Head of caudate nucleus (tissue), 42 donors: ENCODE results near the gene TRAK1.

Source experiments
- DNase-seq, 42 donors: peaks; one replicate each; pipeline versions ENCODE4 v3.0.0 to v3.0.0-alpha.2; 2020 to 2021; ENCODE audit warnings: mixed read lengths in 7 of 42
- intact Hi-C: fragments of 100-400 bp; cut with DNase I; formaldehyde crosslinking; loops from one replicate; pipeline ENCODE4 v1.15.0; 2022

Gene TRAK1

DNA sequence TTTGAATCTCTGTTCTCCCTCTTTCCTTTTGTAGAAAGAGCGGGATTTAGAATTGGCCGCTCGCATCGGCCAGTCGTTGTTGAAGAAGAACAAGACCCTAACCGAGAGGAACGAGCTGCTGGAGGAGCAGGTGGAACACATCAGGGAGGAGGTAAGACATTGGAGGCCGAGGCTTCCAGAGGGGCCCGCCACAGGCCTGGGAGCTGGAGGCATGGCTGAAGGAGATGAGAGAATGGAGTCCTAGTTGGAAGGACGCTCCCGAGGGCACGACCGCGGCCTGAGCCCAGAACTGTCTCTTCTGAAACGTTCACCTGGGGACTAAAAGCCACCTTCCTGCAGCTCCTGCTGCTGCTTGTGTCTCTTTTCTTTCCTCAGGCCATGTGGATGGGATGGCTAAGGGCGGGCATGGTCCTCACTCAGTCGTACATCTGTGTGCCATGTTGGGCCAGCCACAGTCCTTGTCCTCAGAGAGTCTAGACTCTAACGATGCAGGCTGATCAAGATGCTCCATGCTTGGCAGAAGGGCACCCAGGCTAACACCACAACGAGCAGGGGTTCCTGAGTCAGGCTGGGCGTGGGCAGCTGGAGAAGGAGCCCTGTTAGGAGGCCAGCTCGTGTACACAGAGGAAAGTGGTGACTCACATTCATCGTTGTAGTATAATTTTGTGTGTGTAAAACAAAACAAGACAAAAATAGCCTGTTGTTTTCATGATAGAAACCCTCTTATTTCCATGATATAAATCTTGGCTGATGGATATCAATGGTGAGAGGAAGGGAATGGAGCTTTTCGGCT, 93.7 kb downstream of the TRAK1 start:
- DNase-seq: no peak
- intact Hi-C loops: loop anchor here (5.0 kb wide), 1 partner anchor 68 kb away; no protein-coding TSS in a partner anchor

DNA sequence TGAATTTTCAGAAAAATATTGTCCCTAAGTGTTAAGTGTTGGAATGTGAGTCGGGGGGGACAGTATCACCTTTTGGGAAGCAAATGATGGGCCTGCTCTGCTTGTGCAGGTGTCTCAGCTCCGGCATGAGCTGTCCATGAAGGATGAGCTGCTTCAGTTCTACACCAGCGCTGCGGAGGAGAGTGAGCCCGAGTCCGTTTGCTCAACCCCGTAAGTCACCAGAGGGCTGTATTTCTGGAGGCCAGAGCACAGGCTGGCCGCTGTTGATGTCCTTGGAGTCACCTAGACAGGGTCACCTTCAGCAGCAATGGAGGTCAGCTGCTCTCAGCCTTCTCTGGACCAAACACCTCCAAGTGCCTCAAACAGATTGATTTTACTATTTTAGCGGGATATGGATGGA, 96.8 kb downstream of the TRAK1 start:
- intact Hi-C loops: loop anchor here (5.0 kb wide), 1 partner anchor 71 kb away; no protein-coding TSS in a partner anchor
- no peak for DNase-seq

DNA sequence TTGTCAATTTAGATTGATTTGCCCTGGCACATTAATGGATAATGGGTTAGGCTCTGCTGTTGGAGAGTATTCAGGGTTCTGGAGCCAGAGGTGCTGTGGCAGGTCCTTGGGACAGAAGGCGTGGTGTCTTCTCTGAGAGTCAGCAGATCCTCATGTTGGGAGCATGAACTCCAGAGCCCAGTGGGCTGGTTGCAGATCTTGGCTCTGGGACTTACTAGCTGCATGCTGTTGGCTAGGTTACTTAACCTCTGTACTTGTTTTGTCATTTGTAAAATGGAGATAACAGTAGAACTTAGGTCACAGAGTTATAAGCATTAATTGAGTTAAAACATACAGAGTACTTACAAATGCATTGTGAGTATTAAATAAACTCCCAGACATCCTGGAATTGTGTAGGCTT, 97.2 kb downstream of the TRAK1 start:
- intact Hi-C loops: loop anchor here (5.0 kb wide), 1 partner anchor 71 kb away; no protein-coding TSS in a partner anchor
- DNase-seq: no peak

DNA sequence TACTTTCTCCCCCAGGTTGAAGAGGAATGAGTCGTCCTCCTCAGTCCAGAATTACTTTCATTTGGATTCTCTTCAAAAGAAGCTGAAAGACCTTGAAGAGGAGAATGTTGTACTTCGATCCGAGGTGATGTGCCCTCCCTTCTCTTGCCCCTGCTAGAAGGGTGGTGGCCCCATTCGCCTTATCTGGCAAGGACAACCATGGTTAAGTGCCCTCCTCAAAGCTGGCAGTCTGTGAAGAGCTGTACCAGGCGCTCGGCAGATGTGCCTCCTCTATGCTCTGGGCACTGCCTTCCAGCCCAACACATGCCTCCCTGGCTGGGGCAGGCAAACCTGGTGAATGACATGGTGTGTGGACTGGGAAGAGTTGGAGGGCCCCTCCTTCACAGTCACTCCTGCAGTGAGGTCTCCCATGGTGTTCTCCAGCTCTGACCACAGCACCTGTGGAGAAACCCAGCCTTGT, 97.9 kb downstream of the TRAK1 start:
- intact Hi-C loops: loop anchor here (5.0 kb wide), 1 partner anchor 72 kb away; no protein-coding TSS in a partner anchor
- DNase-seq: no peak

DNA sequence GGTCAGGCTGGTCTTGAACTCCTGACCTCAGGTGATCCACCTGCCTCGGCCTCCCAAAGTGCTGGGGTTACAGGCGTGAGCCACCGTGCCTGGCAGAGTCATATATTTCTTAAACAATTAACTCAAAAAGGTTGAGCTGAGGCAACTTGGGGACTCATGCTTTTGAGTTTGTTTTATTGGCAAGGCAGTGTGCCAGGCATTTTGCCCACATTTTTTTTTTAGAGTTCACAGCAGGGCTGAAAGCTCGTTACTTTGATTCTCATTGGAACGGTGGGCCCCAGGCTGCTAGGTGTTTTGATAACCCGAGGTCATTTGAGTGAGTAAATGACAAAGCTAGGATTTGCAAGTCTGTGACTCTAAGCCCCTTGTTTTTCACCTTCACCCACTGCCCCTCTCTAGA, 98.6 kb downstream of the TRAK1 start:
- intact Hi-C loops: loop anchor here (5.0 kb wide), 1 partner anchor 72 kb away; no protein-coding TSS in a partner anchor
- DNase-seq: no peak

DNA sequence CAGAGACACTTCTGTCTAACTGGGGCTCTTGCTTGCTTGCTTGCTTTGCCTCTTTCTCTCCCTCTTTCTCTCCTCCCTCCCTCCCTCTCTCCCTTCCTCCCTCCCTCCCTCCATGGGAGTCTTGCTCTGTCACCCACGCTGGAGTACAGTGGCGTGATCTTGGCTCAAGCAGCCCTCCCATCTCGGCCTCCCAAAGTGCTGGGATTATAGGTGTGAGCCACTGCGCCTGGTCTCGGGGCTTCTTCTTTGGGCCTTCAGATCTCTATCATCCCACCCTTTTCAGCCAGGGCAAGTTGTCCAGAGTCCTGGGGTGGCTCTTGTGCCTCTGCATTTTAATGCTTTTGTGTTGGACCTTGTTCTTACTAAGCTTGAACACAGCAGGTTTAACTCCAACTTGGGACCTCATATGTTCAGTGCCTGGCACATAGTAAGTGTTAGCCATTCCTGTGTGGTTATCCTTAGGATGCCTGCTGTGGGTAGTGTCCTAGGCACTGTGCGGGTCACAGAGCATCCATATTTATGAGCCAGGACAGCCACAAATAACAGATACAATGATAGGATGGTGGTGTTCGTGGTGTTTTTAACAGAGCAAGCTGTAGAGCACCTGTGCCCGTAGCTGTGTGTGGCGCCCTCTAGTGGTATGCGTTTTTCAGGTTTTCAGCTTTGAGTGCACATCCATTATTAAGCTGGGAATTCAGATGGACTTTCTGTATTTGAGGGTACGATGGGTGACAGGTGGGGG, 99.7 kb downstream of the TRAK1 start:
- intact Hi-C loops: no loop called here
- DNase-seq: peak in 40 of 42 donors; percentile 46 to 94 (median 77)

DNA sequence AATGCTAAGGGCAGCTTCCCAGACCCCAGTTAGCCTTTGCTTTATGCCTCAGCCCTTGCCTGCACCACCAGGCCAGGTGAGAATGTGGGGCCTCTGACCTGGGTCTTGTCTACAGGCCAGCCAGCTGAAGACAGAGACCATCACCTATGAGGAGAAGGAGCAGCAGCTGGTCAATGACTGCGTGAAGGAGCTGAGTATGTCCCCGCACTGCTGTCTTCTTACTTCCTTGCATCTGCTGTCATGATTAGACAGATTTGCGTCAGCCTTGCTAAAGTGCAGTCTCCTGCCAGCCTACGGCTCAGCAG, 100.2 kb downstream of the TRAK1 start:
- DNase-seq: peak in 1 of 42 donors; percentile 37
- intact Hi-C loops: no loop called here

DNA sequence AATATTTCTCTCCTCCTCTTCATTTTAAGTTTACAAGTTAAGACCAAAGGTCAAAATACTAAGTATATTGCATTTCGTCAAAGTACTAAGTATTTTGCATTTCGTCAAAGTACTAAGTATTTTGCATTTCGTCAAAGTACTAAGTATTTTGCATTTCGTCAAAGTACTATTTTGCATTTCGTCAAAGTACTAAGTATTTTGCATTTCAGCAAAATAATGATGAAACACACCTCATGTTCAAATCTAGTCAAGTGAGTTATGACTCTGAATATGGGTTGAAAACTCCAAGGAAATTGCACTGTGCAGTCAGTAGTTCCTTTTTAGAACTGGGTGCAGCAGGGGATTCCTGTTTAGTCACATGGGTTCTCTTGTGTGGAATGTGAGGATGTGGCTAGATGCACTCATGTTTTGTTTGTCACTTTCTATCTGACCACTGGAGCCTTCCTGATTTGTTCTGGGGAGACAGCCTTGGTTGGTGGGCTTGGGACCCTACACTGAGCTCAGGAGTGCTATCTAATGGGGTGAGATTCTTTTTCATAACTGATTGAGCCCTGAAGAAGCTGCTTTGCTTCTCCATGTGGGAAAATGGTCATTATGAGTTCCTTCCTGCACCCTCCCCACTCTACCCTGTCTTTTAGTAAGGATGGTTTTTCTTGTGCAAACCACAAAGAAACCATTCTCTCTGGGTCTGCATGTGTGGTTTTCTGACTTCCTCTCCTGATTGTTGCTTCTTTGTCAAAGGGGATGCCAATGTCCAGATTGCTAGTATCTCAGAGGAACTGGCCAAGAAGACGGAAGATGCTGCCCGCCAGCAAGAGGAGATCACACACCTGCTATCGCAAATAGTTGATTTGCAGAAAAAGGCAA, 101.4 kb downstream of the TRAK1 start:
- peak in 3 of 42 donors; percentile 13 to 26 (median 25) for DNase-seq
- intact Hi-C loops: no loop called here

DNA sequence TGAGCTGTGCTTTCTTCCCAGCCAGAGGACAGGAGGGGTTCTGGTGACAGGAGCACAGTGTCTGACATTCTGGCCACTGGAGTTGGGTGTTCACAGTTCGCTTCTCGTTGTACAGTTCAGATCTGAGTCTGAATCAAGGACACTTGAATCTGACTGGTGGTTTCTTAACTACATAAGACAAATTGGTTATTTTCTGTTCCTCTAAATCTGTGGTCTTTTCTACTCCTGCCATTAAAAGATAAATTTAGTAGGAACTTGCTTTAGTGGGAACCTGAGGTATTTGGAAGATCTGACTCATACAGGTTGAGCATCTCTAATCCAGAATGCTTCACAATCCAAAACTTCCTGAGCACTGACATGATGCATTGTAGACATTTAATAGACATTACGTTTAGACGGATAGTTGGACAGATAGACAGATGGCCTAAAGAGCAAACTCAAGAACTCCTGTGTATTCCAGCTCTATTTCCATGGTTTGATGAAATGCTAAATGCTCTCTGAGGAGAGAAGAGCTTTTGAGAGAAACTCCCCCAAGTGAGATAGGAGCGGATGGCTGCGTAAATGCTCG, 103.9 kb downstream of the TRAK1 start:
- intact Hi-C loops: no loop called here
- DNase-seq: no peak

DNA sequence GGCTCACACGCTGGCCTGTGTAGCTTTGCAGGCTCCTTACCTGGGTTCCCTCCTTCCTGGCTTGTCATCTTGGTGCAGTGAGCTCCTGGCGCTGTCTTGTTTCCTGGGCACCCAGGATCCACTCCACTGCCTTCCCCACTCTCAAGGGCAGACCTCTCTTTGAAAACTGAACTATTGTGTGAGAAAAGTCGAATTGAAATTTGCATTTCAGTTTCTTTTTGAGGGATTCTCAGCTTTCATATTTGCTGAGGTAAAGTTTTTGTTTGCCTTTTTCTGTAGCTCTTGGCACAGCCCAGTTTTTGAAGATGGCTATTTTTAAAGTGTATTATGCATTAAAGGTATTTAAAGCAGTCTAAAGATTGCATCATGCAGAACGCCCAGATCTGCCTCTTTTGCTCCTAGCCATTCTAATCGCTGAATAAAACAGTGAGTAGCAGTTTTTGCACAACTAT, 104.7 kb downstream of the TRAK1 start:
- intact Hi-C loops: no loop called here
- DNase-seq: peak in 1 of 42 donors; percentile 25

DNA sequence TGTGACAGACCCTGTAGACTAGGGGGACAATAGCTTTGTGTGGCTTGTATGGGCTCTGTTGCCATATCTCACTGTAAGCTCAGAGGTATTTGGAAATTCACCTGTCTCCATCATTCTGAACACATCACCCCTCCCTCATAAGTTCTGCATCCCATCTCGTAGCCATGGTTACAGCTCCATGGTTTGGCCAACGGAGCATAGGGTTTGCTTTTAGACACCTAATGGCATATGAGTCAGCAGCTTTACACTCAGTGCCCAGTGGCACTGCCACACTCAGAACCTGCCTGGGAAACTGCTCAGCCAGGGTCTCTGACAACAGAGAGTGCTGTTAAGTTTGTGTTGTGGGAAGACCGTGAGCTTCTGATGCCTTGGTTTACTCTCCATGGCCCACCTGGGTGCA, 107.6 kb downstream of the TRAK1 start:
- no peak for DNase-seq
- intact Hi-C loops: no loop called here

DNA sequence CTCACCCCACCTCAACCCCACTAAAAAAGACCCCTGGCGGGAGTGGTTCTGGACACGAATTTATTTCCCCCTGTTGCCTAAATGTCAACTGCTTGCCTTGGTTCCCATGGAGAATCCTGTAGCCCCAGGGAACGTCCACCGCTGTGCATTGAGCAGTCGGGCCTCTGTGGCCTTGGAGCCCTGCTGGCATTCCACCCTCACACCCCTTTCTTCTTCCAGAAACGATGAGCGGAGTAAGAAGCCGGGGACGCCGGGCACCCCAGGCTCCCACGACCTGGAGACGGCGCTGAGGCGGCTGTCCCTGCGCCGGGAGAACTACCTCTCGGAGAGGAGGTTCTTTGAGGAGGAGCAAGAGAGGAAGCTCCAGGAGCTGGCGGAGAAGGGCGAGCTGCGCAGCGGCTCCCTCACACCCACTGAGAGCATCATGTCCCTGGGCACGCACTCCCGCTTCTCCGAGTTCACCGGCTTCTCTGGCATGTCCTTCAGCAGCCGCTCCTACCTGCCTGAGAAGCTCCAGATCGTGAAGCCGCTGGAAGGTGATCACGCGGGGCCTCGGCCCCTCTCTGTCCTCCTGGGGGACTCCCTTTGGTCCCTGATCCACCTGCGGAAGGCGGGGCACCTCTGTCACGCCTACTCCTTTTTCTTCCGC, 111.2 kb downstream of the TRAK1 start:
- no peak for DNase-seq
- intact Hi-C loops: no loop called here

DNA sequence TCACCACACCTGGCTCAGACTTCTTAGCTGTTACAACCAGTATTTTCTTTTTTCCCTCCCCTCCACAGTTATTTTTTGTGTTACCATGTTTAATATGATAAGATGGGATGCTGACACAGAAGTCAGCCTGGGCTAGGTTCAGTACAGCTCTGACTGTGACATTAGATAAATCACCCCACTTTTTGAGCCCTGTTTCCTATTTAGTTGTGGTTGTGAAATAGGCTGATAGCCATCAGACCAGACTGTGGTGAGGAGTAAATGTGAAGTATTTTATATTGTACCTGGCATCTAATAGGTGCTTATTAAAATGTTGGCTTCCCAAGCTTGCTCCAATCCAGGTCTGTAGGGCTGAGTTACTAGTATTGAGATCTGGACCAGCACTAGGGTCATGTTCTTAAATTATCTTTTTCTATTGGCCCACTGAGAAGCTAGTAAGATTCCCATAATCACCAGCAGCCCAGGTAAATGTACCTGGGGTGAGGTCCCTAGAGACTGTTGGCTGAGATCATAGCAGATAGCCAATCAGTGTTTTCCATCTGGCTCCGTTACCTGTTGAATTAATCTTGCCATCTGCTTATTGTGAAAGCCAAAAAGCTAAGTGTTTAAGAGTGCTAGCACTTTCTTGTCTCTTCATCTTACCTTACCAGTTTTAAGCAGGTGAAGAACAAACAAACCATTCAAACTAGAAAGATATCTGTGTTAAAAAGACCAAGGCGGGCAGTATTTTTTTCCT, 113.9 kb downstream of the TRAK1 start:
- intact Hi-C loops: no loop called here
- DNase-seq: no peak

DNA sequence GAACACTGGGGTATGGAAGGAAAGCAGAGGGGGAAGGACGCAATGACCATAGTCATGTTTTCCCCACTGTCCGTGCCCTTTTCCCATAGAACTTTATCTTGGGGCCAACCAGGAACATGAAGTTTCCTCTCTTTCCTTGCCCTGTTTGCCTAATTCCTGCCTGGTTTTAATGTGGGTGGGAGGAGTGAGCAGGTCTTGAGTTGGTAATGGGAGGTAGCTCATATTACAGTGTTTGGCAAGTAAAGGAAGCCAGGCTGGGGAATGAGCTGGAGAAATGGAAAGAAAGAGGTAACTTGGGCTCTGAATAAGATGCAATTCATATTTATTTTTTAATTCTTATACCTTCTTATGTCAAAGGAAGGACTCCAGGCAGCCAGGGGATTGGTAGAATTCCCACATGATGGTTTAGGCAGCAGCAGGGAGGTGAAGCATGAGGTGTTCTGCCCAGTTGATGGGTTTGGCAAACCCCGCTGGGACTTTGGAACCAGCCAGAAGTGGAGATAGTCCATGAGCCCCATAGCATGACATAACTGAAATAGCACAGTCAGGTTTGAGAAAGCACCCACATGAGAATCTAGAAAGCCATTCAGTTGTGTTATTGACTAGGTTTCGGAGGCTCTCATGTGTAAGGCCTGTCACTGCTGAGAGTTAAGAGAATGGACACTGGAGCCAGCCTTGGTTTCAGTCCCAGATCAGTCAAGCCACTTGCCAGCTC, 114.8 kb downstream of the TRAK1 start:
- no peak for DNase-seq
- intact Hi-C loops: no loop called here

DNA sequence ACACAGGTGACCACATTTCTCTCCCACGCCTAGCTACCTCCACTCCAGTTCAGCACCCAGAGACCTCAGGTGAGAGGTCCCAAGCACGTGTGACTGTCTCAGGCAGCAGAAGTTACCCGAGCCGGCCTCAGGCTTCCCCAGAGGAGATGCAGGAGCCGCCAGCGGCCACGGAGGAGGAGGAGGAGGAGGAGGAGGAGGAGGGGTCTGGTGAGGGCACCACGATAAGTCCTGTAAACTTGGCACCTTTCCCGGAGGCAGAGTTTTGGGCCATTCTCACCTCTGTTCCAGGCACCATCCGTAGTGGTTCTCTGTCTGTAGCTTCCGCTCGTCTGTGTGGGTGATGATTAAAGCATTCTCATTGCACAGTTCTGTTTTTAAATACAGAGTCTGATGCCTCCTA, 118.8 kb downstream of the TRAK1 start:
- no peak for DNase-seq
- intact Hi-C loops: no loop called here

DNA sequence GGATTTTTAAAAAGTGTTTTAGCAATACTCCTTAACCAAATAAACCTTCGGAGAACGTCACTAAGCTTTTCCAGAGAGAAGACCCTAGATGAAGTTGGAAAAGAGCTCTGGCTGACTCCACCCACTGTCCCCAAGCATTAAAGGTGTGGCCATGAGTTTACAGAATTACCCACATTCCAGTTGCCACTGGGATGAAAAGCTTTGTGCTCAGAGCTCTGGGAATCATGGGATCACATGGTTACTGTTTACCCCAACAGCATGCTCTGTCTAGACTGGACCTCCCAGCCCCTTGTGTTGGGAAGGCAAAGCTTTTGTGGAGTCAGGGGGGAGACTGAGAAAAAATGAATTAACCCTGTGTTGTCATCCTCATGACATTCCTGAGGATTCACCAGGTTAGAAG, 119.6 kb downstream of the TRAK1 start:
- intact Hi-C loops: no loop called here
- no peak for DNase-seq

DNA sequence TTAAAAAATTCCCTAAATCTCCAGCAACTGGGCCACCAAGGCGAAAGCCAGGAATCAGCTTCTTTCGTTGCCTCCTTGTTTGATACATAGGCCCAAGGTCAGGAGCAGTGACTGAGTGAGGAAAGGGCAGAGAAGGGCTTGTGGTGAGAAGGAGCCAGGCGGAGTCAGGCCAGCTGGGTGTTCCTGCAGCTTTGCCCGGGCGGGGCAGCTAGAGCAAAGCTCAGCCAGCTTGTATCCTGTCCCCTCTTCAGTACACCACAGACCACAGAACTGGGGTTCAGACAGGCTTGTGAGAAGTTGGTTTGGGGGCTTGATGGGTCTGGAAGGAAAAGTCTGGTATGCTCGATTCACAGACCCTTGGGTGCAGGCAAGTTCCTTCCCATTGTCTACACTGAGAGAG, 122.3 kb downstream of the TRAK1 start:
- intact Hi-C loops: no loop called here
- no peak for DNase-seq
